ENCODE measurements around the gene HTRA2.

HTRA2 gene

DNA sequence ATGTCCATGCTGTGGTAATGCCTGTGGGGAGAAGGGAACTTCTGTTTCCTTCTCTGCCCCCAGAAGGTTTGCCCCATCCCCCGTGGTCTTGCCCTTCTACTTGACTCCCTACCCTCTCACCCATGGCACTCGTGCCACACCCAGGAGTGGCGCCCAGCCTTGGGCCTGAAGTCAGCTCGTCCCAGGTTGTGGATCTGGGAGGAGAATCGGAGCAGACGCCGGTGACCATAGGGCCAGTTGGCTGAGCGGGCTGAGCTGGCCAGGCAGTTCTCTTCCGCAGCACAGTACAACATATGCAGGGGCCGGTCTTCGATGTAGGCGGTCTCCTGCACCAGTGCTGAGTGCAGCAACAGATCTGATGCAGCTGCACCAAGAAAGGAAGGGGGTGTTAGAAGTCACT, 4.7 kb downstream of the HTRA2 start:
- TF ChIP-seq, protein P1, sequence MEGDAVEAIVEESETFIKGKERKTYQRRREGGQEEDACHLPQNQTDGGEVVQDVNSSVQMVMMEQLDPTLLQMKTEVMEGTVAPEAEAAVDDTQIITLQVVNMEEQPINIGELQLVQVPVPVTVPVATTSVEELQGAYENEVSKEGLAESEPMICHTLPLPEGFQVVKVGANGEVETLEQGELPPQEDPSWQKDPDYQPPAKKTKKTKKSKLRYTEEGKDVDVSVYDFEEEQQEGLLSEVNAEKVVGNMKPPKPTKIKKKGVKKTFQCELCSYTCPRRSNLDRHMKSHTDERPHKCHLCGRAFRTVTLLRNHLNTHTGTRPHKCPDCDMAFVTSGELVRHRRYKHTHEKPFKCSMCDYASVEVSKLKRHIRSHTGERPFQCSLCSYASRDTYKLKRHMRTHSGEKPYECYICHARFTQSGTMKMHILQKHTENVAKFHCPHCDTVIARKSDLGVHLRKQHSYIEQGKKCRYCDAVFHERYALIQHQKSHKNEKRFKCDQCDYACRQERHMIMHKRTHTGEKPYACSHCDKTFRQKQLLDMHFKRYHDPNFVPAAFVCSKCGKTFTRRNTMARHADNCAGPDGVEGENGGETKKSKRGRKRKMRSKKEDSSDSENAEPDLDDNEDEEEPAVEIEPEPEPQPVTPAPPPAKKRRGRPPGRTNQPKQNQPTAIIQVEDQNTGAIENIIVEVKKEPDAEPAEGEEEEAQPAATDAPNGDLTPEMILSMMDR (IDR thresholded peaks at IDR 0.05; ENCODE audit: low read depth, low read length), result no peak
- no peaks in the 10 kb centered on the region for H3K9me3 ChIP-seq (ENCODE audit: severe bottlenecking)
- no peak for DNase-seq
- no peak overlapping the region for H3K4me3 ChIP-seq (ENCODE audit: low read depth, low read length)
- no peak overlapping the region for H3K27ac ChIP-seq
- H3K27me3 ChIP-seq (ENCODE audit: insufficient read depth, low read depth, severe bottlenecking), result no peaks in the 10 kb centered on the region
- H3K36me3 ChIP-seq, result peaks cover 37% of the 10 kb centered on the region

DNA sequence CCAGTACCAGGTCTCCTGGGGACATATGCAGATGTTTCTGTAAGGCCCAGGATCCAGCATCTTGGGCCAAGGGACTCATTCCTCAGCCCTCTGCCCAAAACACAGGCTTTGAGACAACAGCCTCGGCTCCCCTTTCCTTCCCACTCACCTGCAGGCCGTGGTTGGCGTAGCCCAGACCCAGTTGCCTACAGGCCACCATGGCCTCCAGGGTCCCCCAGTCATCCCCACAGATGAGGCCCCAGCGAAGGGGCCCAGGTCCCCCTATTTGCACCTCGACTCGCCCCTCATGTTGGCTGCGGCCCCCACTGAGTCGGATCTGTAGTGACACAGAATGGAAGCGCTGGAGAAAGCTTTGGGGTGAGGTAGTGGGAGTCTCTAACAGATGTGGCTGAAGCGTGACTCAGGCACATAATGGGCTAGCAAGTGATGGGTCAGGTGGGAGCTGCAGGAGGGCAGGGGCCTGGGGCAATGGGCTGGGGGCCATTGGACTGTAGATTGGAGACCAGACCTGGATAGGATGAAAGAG, 5.8 kb downstream of the HTRA2 start:
- Histone ChIP-seq H3K9me3 (ENCODE audit: severe bottlenecking) (no peaks in the 10 kb centered on the region), H3K27ac (no peak overlapping the region), H3K27me3 (ENCODE audit: insufficient read depth, low read depth, severe bottlenecking) (no peaks in the 10 kb centered on the region), H3K4me3 (ENCODE audit: low read depth, low read length) (no peak overlapping the region), H3K36me3 (peaks cover 43% of the 10 kb centered on the region)
- TF ChIP-seq, protein P1 (IDR thresholded peaks at IDR 0.05; ENCODE audit: low read depth, low read length), result no peak
- no peak for DNase-seq

GRCh38 chr2:74536166-74536950, 6.6 kb downstream of the HTRA2 start:
- no peak overlapping the region for H3K27ac ChIP-seq
- H3K27me3 ChIP-seq (ENCODE audit: insufficient read depth, low read depth, severe bottlenecking), result no peaks in the 10 kb centered on the region
- H3K36me3 ChIP-seq, result peaks cover 37% of the 10 kb centered on the region
- no peak overlapping the region for H3K4me3 ChIP-seq (ENCODE audit: low read depth, low read length)
- H3K9me3 ChIP-seq (ENCODE audit: severe bottlenecking), result no peaks in the 10 kb centered on the region
- DNase-seq, result no peak
- TF ChIP-seq, protein P1 (IDR thresholded peaks at IDR 0.05; ENCODE audit: low read depth, low read length), result 0 out of 2 replicates have a peak, but pooled peaks have one; percentile 9

GRCh38 chr2:74537140-74537539, 7.4 kb downstream of the HTRA2 start:
- no peak for DNase-seq
- TF ChIP-seq, protein P1 (IDR thresholded peaks at IDR 0.05; ENCODE audit: low read depth, low read length), result no peak
- peaks cover 29% of the 10 kb centered on the region for H3K36me3 ChIP-seq
- no peaks in the 10 kb centered on the region for H3K9me3 ChIP-seq (ENCODE audit: severe bottlenecking)
- H3K4me3 ChIP-seq (ENCODE audit: low read depth, low read length), result no peak overlapping the region
- no peak overlapping the region for H3K27ac ChIP-seq
- H3K27me3 ChIP-seq (ENCODE audit: insufficient read depth, low read depth, severe bottlenecking), result no peaks in the 10 kb centered on the region

DNA sequence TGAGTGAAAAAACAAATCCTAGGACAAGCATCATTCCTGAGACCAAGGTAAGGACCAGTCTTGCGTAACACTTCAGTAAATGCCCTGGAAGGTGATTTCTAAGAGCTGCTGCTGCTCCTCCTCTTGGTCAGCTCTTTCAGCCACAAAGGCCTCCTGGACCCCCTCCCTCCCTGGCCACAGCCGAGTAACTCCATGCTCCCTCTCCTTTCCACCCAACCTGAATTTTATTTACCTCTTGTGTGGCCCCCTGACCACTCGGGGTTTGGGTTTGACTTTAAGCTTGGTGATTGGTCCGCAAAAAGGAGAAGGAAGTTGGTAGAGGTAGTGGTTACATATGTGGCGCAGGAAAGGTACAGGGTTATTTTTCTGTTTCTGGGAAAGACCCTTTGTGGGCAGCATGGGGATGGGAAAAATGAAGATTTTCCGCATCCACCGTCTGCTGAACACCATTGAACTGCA, 9.2 kb downstream of the HTRA2 start:
- H3K27me3 ChIP-seq (ENCODE audit: insufficient read depth, low read depth, severe bottlenecking), result no peaks in the 10 kb centered on the region
- no peak for DNase-seq
- H3K9me3 ChIP-seq (ENCODE audit: severe bottlenecking), result no peaks in the 10 kb centered on the region
- peaks cover 11% of the 10 kb centered on the region for H3K36me3 ChIP-seq
- no peak overlapping the region for H3K4me3 ChIP-seq (ENCODE audit: low read depth, low read length)
- H3K27ac ChIP-seq, result no peak overlapping the region
- TF ChIP-seq, protein P1 (IDR thresholded peaks at IDR 0.05; ENCODE audit: low read depth, low read length), result no peak
